T-helper 9 cell (primary cell): Measurements from ENCODE around the gene UCKL1.
"Not testable (repeated sequence)": the region's sequence is repeated elsewhere in the genome, so short reads cannot be mapped to it uniquely, and the experiment has no call there.

ENCODE experiments used
- DNase-seq: peaks from one replicate; pipeline ENCODE4 v3.0.0-alpha.2; 2020
- total RNA-seq, 2 donors: gene quantifications; one replicate each; lab custom pipeline; 2026; lab: John Stamatoyannopoulos, UW

UCKL1 gene
- total RNA-seq: 39.1 to 40.6 reads per million in 2 donors

DNA sequence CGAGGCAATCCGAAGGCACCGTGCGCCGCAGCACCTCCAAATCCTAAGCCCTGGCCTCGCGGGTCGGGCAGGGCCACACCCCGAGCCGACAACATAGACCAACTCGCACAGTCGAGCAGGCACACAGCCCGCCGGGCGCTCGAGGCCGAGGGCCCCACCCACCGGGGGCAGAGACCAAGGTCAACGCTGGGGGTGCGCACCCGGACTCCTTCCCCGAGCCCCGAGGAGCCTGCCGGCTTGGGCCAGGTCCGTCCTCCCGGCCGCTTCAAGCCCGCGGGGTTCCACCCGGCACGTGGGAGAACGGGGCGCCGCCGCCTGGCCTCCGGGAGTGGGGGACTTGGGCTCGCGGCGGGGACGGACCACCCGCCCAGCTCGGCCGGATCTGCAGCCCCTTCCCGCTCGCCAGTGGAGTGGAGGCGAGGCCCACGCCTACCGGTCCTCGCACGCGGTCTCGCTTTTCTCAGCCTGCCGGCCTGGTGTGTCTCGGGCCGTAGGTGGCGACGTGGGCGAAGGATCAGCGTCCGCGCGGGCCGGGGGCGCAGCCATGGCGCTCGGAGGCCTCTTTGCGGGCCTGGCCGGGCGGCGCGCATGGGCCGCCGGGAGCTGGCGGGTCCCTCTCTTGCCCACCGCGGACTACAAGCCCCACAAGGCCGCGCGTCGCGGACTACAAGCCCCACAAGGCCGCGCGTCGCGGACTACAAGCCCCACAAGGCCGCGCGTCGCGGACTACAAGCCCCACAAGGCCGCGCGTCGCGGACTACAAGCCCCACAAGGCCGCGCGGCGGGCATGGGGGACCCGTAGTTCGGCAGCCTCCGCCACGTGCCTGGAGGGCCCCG, at the start of gene UCKL1:
UCKL1 (minus strand) TSS at position 590 of the 837 bp plus-strand sequence; CDS start at position 546, 44 bp downstream.
- DNase-seq: peak; percentile 86

DNA sequence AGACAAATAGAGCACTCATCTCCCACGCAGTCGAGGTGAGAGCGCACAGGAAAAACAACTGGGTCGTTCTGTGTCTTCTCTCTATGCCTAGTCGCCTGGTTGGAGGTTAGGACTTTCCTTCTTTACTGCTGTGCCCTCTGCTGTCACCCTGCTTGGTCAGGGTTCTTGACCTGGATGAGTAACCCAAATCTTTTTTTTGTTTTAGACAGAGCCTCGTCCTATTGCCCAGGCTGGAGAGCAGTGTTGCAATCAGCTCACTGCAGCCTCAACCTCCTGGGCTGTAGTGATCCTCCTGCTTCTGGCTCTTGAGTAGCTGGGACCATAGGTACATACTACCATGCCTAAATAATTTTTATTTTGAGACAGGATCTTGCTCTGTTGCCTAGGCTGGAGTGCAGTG, 49.2 kb upstream of the UCKL1 start:
- DNase-seq: no peak

DNA sequence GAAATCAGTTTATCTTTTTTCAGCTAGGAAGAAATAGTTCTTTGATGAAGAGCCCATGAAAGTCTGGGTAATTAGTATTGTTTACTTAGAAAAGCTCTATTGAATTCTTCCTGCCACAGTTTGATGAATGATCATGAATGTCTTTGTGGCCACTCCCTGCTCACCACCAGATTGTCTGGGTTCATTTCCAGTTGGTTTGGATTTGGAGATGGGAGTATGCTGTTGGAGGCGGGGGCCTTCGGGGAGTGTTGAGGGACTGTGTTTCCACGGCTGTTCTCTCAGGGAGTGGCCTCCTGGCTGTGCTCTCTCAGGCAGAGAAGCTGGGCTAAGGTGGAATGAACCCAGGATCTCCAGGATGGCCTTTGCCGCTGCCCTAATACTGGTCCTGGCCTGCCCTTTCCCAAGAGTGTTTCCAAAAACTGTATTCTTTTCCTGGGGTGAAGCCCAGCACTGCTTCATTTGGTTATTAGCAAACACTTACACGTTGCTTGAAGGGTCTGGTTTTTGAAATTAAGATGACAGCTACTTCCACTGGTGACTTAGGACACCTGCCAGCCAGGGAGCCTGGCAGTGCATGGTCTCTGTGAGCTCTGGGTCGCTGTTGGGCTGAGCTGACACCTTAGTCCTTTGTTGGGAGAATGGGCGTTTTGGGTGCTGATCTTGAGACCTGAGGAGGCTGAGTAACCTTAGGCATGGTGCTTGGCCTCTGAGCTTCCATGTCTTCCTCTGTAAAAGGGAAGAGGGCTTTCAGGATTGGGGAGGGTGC, 47.9 kb upstream of the UCKL1 start:
- DNase-seq: no peak

DNA sequence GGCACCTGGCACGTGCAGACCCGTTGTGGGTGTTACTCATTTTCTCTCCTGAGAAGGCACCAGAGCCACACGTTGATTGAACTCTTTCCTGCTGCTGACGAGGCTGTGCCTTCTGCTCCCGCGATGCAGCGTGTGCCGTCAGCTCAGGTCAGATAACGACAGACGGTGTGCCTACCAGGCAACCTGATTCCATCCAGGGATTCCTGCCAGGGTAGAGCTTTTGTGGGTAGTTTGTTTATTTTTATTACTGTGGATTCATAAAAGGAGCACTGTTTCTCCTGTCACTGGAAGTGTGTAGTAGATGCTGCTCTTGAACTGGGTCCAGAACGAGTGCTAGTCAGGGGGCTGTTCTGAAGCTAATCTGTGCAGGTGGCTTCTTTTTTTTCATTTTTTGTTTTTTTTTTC, 45.4 kb upstream of the UCKL1 start:
- no peak for DNase-seq

DNA sequence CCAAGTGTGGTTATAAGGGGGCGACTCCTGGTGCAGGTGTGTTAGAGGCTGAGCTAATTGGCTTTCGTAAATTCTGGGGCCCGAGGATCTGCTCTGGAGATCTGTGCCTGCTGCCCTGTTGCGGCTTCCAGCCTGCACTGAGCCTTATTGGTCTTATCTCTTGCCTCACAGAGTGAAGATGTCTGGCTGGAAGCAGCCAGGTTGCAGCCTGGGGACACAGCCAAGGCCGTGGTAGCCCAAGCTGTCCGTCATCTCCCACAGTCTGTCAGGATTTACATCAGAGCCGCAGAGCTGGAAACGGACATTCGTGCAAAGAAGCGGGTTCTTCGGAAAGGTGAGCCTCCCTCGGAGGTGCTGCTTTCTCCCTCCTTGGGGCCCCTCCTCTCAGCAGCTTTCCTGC, 44.7 kb upstream of the UCKL1 start:
- DNase-seq: no peak

DNA sequence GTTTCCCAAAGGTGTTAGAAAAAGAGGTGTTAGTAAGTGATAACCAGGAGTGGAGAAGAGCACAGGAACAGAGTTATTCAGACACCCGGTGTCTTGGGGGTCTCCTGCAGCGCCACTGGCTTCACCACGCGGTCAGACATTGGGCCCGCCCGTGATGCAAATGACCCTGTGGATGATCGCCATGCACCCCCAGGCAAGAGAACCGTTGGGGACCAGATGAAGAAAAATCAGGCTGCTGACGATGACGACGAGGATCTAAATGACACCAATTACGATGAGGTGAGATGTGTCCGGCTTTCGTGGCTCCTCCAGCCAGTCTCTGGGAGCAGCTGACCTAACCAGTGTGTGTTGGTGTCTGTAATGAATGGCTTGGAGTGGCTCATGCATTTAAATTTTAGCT, 26.7 kb upstream of the UCKL1 start:
- no peak for DNase-seq

DNA sequence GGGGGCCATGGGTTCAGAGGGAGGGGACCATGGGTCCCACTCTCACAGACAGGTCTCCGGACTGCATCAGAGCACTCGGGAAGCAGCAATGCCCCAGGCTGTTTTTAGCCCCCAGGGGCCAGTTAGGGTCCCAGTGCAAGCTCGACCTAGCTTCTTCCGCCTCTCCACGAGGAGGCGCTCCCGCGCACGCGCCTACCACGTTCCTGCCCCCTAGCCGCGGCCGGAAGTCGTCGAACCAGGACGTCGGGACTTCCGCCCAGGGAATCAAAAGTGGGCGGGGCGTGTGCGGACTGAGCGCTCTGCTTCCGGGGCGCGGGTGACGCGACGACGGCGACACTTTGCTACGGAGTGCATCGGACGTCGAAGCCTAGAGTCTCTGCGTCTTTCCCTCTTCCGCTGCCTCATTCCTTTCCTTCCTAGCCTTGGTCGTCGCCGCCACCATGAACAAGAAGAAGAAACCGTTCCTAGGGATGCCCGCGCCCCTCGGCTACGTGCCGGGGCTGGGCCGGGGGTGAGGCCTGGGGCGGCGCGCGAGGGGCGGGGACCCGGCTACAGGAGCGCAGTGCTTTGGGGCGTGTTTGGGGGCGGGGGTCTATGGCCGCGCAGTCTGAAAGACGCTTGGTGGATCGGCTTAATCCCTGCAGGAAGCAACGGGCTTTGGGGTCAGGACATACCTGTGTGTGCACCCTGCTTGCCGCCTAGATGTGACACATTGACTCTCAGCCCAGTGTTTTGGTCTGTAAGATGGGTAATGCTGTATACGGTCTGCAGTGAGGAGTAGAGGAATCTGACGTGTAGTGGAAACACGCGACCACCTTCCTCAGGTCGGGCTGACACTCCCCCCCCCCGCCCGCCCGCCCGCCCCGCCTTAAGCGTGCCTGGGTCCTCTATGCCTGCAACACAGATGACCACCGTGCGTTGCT, 24.9 kb upstream of the UCKL1 start, which contains the start of gene PRPF6:
PRPF6 (plus strand) TSS at position 327 of the 923 bp plus-strand sequence; CDS start at position 441, 114 bp downstream.
- peak; percentile 92 for DNase-seq

DNA sequence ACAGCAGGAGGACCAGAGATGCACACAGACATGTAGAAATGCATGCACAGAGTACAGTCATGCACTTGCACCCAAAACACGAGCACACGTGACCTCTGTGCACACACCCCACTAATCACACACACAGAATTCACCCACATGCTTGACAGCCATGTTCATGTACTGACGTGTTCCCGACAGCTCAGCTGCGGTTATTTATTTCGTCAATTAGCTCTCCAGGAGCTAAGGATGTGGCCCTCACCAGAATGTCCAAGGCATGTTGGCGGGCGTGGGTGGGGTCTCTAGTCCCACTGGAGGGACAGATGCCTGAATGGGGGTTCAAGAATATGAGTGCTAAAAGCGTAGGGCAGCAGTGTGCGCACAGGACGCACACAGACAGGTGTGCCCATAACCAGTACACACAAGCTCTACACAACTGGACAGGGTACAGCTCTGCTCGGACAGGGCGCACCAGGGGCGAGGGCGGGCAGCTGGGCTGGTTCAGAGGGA, 24.1 kb upstream of the UCKL1 start:
- DNase-seq: peak; percentile 18

DNA sequence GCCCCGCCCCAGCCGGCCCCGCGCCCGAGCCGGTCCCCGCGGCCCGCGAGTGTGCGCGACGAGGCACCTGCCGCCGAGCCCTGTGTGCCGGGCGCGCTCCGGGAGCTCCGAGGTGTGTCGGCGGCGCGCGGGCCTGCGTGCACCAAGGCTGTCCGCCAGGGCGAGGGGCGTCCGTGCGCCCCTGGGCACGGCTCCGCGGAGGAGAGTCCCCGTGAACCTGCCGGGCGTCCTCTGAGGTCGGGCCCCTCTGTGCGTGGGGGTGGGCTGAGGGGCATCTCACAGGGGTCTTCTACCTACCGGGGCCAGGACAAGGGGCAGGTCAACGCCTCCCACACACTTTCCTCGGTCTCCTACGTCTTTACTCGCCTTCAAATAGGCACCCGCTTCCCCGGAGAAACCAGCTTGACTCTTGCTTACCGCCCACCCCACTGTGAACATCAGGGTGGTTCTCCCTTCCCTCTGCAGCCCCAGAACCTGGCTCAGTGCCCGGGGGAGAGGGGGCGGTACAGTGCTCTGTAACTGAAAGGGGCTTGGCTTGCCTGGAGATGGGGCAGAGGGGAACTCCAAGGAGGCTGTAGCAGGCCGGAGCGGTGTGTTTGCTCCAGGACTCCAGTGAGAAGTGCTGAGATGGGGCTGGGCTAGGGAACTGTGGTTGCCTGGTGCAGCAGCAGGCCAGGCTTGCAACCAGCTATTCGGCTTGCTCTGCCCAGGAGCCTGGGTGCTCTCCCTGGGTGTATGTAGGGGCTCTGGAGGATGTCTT, 23.5 kb upstream of the UCKL1 start, which contains the start of gene SAMD10:
SAMD10 (minus strand) TSS at position 86 of the 760 bp plus-strand sequence. CDS start 175 bp downstream, outside the sequence.
- DNase-seq: peak; percentile 58

DNA sequence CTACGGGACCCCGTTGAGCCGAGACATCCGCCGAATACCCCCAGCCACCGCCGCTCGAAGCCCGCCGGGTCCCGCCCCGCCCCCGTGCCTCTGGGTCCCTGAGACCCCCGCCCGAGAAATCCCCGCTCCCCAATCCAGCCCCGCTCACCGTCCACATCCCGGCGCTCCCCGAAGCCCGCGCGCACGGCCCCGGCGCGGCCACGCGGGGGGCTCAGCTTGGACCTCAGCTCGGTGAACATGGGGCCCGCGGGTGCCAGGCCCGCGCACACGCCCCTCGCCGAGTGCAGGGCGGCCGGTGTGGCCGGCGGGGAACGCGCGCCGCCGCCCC, 23.0 kb upstream of the UCKL1 start:
- no peak for DNase-seq

DNA sequence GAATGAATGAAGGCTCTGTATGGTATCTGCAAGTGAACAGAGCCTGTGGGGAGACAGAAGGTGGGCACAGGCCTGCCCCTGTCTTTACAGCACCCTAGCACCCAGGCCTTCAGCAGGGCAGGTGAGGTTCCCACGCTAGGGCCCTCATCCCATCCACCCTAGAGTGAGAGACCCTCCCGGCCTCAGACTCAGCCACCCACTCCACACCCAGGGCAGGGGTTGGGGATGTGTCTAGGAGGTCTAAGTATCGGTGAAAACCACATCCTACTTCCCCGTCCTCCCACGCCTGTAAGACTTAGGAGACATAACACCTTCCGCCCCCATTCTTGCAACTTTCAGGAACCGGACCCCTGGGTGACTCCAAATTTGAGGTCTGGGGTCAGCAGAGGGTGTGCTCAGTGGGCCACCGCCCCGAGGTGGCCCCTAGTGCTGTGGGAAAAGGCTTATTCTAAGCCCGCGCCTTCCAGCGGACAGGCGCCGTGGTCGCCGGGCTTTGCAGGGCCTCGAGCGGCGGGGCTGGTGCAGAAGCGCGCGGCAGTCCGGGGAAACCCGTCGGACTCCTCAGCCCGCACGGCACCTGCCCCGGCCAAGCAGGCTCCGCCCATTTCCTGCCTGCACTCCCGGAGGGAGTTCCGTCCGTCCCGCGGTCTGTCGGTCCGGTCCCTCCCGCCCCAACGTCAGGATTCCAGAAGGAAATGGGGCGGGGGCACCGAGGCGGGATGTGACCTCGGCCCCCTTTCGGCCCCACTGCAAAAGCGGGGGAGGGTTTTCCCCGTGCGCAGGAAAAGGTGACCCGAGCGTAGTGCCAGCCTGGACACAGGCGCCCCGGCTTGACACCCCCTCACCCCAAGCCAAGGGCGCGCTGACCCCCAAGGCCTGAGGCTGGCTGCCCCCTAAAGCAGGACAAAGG, 22.4 kb upstream of the UCKL1 start:
- peak; percentile 35 for DNase-seq

DNA sequence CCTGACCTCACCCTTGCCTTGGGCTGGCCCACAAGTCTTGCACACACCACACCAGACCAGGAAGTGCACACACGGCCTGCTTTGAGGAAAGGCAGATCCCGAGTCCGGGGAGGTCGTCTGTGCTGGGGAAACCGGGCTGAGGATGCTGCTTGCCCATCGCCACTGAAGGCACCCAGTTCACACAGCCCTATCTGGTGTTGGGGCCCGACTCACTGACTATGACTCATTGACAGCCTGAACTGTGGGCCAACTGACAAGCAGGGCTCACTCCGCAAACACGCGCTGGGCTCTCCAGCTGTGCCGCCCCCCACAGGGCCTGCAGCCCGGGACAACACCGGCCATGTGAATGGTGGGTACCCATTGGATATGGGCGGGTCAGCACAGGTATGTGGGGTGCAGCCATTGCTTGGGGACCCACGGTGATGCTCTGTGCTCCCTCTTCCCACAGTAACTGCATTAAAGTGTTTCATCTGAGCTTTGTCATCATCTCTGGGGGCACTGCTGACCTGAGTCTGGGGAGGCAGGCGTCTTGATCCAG, 21.6 kb upstream of the UCKL1 start:
- peak; percentile 41 for DNase-seq

DNA sequence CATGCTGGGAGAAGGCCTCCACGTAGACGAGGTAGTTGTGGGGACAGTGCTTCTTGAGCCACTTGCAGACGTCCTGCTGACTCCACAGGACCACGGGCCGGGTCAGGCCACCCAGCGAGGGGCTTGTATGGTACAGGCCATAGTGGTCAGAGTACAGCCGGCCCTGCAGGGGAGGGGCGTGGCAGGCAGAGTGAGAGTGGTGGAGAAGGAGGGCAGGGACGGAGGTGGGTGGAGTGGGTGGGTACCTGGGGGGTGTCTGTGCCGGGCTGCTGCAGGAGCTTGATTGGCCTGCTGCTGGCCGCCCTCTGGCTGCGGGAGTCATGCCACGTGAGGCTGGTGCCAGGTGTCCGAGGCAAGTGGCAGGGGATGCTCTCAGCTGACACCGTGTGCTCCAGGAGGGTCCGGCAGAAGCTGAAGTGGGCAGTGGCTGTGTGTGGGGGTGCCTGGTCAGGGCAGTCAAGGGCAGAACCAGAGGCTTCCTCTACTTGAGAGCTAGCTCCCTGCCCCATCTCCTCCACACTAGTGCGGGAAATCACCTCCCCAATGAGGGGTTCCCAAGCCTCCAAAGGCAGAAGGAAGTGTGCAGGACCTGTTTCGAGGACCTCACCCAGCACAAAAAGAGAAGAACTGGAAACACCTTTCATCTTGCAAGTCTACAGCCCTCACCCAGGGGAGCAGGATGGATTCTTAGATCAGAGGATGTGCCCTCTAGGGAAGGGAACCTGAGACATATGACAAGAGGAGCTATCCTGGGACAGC, 20.9 kb upstream of the UCKL1 start:
- no peak for DNase-seq

DNA sequence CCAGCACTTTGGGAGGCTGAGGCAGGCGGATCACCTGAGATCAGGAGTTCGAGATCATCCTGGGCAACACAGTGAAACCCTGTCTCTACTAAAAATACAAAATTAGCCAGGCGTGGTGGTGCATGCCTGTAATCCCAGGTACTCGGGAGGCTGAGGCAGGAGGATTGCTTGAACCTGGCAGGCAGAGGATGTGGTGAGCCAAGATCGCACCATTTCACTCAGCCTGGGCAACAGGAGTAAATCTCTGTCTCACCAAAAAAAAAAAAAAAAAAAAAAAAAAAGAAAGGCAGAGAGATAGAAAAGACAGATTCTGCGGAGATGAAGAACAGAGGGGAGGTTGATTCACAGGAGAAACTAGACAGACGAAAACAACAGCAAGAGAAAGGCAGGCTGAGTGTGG, 20.3 kb upstream of the UCKL1 start:
- DNase-seq: not testable (repeated sequence)

DNA sequence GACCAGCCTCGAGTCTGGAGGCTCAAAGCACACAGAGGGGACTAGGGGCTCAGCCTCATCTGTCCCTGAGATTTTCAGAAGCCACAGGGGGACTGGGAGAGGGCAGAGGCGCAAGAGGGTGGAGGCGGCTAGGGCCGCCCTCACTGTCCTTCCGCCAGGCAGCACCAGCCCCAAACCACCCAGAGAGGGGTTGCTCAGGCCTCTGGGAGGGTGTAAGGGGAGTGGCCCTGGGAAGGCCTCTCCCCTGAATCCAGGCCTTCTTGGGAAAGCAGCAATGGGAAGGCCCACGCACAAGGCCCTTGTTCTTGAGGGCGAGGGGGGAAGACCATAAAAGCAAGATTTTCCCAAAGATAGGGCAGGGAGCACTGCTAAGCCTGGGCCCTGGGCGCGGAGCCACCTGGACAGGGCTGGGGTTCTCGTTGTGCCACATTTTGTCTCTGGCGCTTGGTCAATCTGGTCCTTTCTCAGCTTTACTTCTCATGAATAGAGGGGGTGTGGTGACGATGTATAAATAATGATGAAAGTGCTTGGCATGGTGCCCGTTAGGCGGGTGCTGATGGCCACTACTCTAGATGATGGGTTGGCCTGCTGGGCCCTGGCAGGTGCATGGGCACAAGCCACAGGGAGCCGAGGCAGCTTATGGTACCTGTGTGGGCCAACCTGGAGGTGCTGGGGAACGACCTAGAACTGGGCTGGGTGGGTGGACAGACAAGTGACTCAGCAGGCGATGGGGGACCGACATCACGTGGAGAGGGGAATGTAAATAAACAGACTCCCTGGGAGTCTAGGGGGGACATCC, 18.4 kb upstream of the UCKL1 start:
- no peak for DNase-seq

DNA sequence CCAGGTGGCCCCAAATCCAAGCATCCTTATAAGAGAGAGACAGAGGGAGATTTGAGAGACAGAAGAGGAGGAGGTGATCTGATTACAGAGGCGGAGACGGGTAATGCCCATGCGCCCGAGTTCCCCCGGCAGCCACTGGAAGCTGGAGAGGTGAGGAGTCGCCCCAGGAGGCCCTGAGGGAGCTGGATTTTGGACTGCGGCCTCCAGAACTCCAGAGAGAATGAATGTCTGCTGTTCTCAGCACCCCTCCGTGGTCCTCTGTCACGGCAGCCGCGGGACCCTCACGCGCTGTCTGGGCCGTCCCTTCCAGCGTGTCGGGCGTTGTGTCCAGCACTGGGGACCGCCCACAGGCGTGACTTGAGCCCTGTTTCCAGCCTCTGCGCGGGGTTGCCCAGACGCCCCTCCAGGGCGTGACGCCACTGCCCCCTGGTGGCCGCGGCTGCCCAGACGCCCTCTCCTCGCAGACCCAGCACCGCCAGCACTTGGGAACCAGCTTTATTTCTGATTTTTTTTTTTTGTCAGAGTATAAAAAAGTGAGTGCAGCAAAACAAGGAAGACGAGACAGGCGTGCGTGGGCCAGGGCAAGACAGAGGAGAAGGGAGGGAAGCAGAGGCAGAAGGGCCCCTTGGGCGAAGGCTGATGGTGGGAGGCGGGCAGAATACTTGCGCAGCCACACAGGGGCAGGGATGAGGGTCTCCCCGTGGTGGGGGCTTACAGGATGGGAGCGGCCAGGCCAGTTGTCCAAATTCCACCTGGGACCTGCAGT, 17.6 kb upstream of the UCKL1 start:
- DNase-seq: peak; percentile 82

DNA sequence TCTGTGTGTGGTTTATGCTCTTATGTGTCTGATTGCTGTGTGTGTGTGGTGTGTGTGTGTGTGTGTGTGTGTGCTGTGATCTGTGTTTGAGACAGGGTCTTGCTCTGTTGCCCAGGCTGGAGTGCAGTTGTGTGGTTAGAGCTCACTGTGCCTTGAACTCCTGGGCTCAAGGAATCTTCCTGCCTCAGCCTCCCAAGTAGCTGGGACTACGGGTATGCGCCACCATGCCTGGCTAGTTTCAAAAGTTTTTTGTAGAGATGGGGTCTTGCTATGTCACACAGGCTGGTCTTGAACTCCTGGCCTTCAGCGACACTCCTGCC, 16.9 kb upstream of the UCKL1 start:
- DNase-seq: no peak
